HEK293T (cell line): ENCODE measurements around the gene GRIK2.

Experiments
- BHLHE40 ChIP-seq: fragments of 450-650 bp; IDR thresholded peaks from 2 replicates; pipeline ENCODE4 v1.6.1; 2016; ENCODE audit warnings: mild to moderate bottlenecking, moderate library complexity, borderline replicate concordance
- FOXM1 ChIP-seq: fragments of 450-650 bp; IDR thresholded peaks from 2 replicates; pipeline ENCODE4 v1.6.1; 2017; ENCODE audit warnings: mild to moderate bottlenecking, borderline replicate concordance
- L3MBTL2 ChIP-seq: fragments of 450-650 bp; conservative IDR thresholded peaks from 2 replicates; pipeline ENCODE4 v1.6.1; 2016; ENCODE audit warnings: mild to moderate bottlenecking

DNA sequence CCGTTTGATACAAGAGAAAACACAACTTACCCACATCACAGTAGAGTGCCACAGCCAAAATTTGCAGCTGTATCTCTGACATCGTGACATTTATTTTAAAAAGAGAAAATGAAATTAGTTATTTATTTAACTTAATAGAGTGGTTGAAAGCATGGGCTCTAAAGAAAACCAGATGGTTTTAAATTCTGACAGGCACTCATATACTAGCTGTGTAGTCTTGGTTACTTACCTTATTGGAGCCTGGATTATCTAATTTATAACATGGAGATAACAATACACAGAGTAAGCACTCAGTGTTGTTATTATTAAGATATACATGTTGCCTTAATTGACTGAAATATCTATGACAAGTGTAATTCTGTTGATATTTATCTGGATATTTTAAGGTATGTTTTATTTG, 334.9 kb downstream of the GRIK2 start:
- TF ChIP-seq FOXM1 (no peak), BHLHE40 (no peak), L3MBTL2 (no peak)
